HEK293 (cell line): ENCODE measurements around the gene GUCA1A.
A peak's percentile ranks its signal among the peaks of the same experiment; 100 is the strongest.

Experiments
- BCL11B ChIP-seq: fragments of 450-650 bp; formaldehyde crosslinking; IDR thresholded peaks from 2 replicates; pipeline ENCODE4 v1.5.1; 2016; ENCODE audit warnings: low read depth, missing biosample characterization, missing genetic modification characterization
- GFI1B ChIP-seq: fragments of 450-650 bp; formaldehyde crosslinking; IDR thresholded peaks from 2 replicates; pipeline ENCODE4 v1.5.1; 2016; ENCODE audit warnings: missing biosample characterization, missing genetic modification characterization
- GLI4 ChIP-seq: fragments of 450-650 bp; formaldehyde crosslinking; IDR thresholded peaks from 2 replicates; pipeline ENCODE4 v1.5.1; 2016; ENCODE audit warnings: missing biosample characterization, missing genetic modification characterization
- GLIS2 ChIP-seq: fragments of 450-650 bp; formaldehyde crosslinking; IDR thresholded peaks from 2 replicates; pipeline ENCODE4 v1.5.1; 2016; ENCODE audit warnings: missing biosample characterization, missing genetic modification characterization
- KLF1 ChIP-seq: fragments of 450-650 bp; formaldehyde crosslinking; IDR thresholded peaks from 2 replicates; pipeline ENCODE4 v1.5.1; 2016; ENCODE audit warnings: missing biosample characterization, missing genetic modification characterization
- KLF10 ChIP-seq: fragments of 450-650 bp; IDR thresholded peaks from 2 replicates; pipeline ENCODE4 v1.5.1; 2018; ENCODE audit warnings: missing biosample characterization, mild to moderate bottlenecking, missing genetic modification characterization
- MEIS1 ChIP-seq: sonication (generic); formaldehyde crosslinking; IDR thresholded peaks from 2 replicates; pipeline ENCODE4 v1.8.1; 2022; ENCODE audit warnings: missing genetic modification reagents, mild to moderate bottlenecking, borderline replicate concordance
- MYNN ChIP-seq: fragments of 450-650 bp; formaldehyde crosslinking; IDR thresholded peaks from 2 replicates; pipeline ENCODE4 v1.5.1; 2016; ENCODE audit warnings: missing biosample characterization, missing genetic modification characterization, borderline replicate concordance
- MZF1 ChIP-seq: fragments of 450-650 bp; formaldehyde crosslinking; IDR thresholded peaks from 2 replicates; pipeline ENCODE4 v1.5.1; 2017; ENCODE audit warnings: missing biosample characterization, missing genetic modification characterization, borderline replicate concordance
- TCF7L2 ChIP-seq: IDR thresholded peaks from 2 replicates; pipeline ENCODE4 v1.6.1; 2011; ENCODE audit warnings: low read depth, mild to moderate bottlenecking, inconsistent platforms, low read length, moderate library complexity, borderline replicate concordance
- YY1 ChIP-seq: fragments of 450-650 bp; formaldehyde crosslinking; IDR thresholded peaks from 2 replicates; pipeline ENCODE4 v1.5.1; 2018; ENCODE audit warnings: missing biosample characterization, missing genetic modification characterization
- ZBTB17 ChIP-seq: fragments of 450-650 bp; formaldehyde crosslinking; IDR thresholded peaks from 2 replicates; pipeline ENCODE4 v1.5.1; 2016; ENCODE audit warnings: missing biosample characterization, missing genetic modification characterization
- ZBTB26 ChIP-seq: fragments of 450-650 bp; formaldehyde crosslinking; optimal IDR thresholded peaks from 2 replicates; pipeline ENCODE3; 2016; ENCODE audit warnings: missing biosample characterization, mild to moderate bottlenecking, missing genetic modification characterization
- ZBTB49 ChIP-seq: fragments of 450-650 bp; formaldehyde crosslinking; IDR thresholded peaks from 2 replicates; pipeline ENCODE4 v1.5.1; 2016; ENCODE audit warnings: missing biosample characterization, missing genetic modification characterization, low read depth
- ZBTB7A ChIP-seq: fragments of 450-650 bp; formaldehyde crosslinking; IDR thresholded peaks from 2 replicates; pipeline ENCODE4 v1.5.1; 2016; ENCODE audit warnings: low read depth, missing biosample characterization, missing genetic modification characterization
- ZFP37 ChIP-seq: fragments of 450-650 bp; formaldehyde crosslinking; IDR thresholded peaks from 2 replicates; pipeline ENCODE4 v1.5.1; 2016; ENCODE audit warnings: missing biosample characterization, missing genetic modification characterization
- ZNF121 ChIP-seq: fragments of 450-650 bp; formaldehyde crosslinking; IDR thresholded peaks from 2 replicates; pipeline ENCODE4 v1.5.1; 2016; ENCODE audit warnings: missing biosample characterization, missing genetic modification characterization
- ZNF140 ChIP-seq: fragments of 450-650 bp; formaldehyde crosslinking; IDR thresholded peaks from 2 replicates; pipeline ENCODE4 v1.5.1; 2016; ENCODE audit warnings: missing biosample characterization, missing genetic modification characterization
- ZNF148 ChIP-seq: fragments of 450-650 bp; formaldehyde crosslinking; IDR thresholded peaks from 2 replicates; pipeline ENCODE4 v1.5.0; 2017; ENCODE audit warnings: missing biosample characterization, missing genetic modification characterization, borderline replicate concordance
- ZNF157 ChIP-seq: fragments of 450-650 bp; formaldehyde crosslinking; IDR thresholded peaks from 2 replicates; pipeline ENCODE4 v1.5.1; 2016; ENCODE audit warnings: missing biosample characterization, missing genetic modification characterization
- ZNF175 ChIP-seq: fragments of 450-650 bp; formaldehyde crosslinking; IDR thresholded peaks from 2 replicates; pipeline ENCODE4 v1.5.1; 2016; ENCODE audit warnings: missing biosample characterization, missing genetic modification characterization
- ZNF18 ChIP-seq: fragments of 450-650 bp; formaldehyde crosslinking; IDR thresholded peaks from 2 replicates; pipeline ENCODE4 v1.5.1; 2016; ENCODE audit warnings: missing biosample characterization, missing genetic modification characterization
- ZNF19 ChIP-seq: fragments of 450-650 bp; formaldehyde crosslinking; IDR thresholded peaks from 2 replicates; pipeline ENCODE4; 2016; ENCODE audit warnings: missing biosample characterization, missing genetic modification characterization, low read depth
- ZNF280D ChIP-seq: fragments of 450-650 bp; formaldehyde crosslinking; IDR thresholded peaks from 2 replicates; pipeline ENCODE4 v1.5.1; 2016; ENCODE audit warnings: missing biosample characterization, missing genetic modification characterization
- ZNF366 ChIP-seq: fragments of 450-650 bp; formaldehyde crosslinking; conservative IDR thresholded peaks from 2 replicates; pipeline ENCODE4 v1.5.1; 2016; ENCODE audit warnings: missing biosample characterization, missing genetic modification characterization
- ZNF530 ChIP-seq: fragments of 450-650 bp; formaldehyde crosslinking; IDR thresholded peaks from 2 replicates; pipeline ENCODE4 v1.5.1; 2016; ENCODE audit warnings: low read depth, missing biosample characterization, missing genetic modification characterization
- ZNF670 ChIP-seq: fragments of 450-650 bp; formaldehyde crosslinking; IDR thresholded peaks from 2 replicates; pipeline ENCODE4 v1.5.1; 2016; ENCODE audit warnings: missing biosample characterization, missing genetic modification characterization, low read depth
- ZNF785 ChIP-seq: fragments of 450-650 bp; formaldehyde crosslinking; IDR thresholded peaks from 2 replicates; pipeline ENCODE4 v1.5.1; 2016; ENCODE audit warnings: missing biosample characterization, missing genetic modification characterization
- TF ChIP-seq, protein P1 (sequence below): fragments of 450-650 bp; formaldehyde crosslinking; IDR thresholded peaks from 2 replicates; pipeline ENCODE4 v1.5.1; 2016; ENCODE audit warnings: missing biosample characterization, missing genetic modification characterization

The GUCA1A gene

GRCh38 chr6:42147138-42147562 is 26.0 kb upstream of the GUCA1A start (continued):
- no peak for TF ChIP-seq ZBTB26 (tag by site-specific recombination)
- no peak for TF ChIP-seq ZNF140 (tag by site-specific recombination)
- TF ChIP-seq ZNF670, result no peak
- TF ChIP-seq GLIS2, result 0 out of 2 replicates have a peak, but pooled peaks have one; percentile 18
- peak; percentile 86 for TF ChIP-seq KLF10 (tag by site-specific recombination)
- peak; percentile 41; the same call in 1 of the 2 replicates for TF ChIP-seq MZF1 (tag by site-specific recombination)
- 0 out of 2 replicates have a peak, but pooled peaks have one; percentile 30 for TF ChIP-seq ZNF121
- peak; percentile 98 for TF ChIP-seq ZNF18 (tag by site-specific recombination)
- no peak for TF ChIP-seq ZNF530 (tag by site-specific recombination)
- TF ChIP-seq GFI1B (tag by site-specific recombination), result peak; percentile 29; the same call in 1 of the 2 replicates
- no peak for TF ChIP-seq BCL11B
- TF ChIP-seq ZNF785 (tag by site-specific recombination), result no peak
- TF ChIP-seq ZBTB17 (tag by site-specific recombination), result no peak
- TF ChIP-seq ZNF19 (tag by site-specific recombination), result no peak
- no peak for TF ChIP-seq ZFP37
- TF ChIP-seq YY1 (tag by site-specific recombination), result no peak
- peak; percentile 81 for TF ChIP-seq ZNF366 (tag by site-specific recombination)
- no peak for TF ChIP-seq ZNF175 (tag by site-specific recombination)
- TF ChIP-seq TCF7L2, result no peak
- TF ChIP-seq ZNF148 (tag by site-specific recombination), result no peak
- peak; percentile 99 for TF ChIP-seq KLF1 (tag by site-specific recombination)
- TF ChIP-seq ZBTB49 (tag by site-specific recombination), result 0 out of 2 replicates have a peak, but pooled peaks have one; percentile 39
- TF ChIP-seq ZNF280D (tag by site-specific recombination), result no peak
- no peak for TF ChIP-seq GLI4 (tag by site-specific recombination)
- no peak for TF ChIP-seq MEIS1 (CRISPR knock-in tag)
- TF ChIP-seq, protein P1, sequence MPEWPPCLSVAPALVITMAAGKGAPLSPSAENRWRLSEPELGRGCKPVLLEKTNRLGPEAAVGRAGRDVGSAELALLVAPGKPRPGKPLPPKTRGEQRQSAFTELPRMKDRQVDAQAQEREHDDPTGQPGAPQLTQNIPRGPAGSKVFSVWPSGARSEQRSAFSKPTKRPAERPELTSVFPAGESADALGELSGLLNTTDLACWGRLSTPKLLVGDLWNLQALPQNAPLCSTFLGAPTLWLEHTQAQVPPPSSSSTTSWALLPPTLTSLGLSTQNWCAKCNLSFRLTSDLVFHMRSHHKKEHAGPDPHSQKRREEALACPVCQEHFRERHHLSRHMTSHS (tag by site-specific recombination), result no peak
- TF ChIP-seq ZNF157 (tag by site-specific recombination), result no peak
- TF ChIP-seq MYNN (tag by site-specific recombination), result no peak
- TF ChIP-seq ZBTB7A (tag by site-specific recombination), result no peak
